ENCODE results near the gene MNT.

MNT gene

DNA sequence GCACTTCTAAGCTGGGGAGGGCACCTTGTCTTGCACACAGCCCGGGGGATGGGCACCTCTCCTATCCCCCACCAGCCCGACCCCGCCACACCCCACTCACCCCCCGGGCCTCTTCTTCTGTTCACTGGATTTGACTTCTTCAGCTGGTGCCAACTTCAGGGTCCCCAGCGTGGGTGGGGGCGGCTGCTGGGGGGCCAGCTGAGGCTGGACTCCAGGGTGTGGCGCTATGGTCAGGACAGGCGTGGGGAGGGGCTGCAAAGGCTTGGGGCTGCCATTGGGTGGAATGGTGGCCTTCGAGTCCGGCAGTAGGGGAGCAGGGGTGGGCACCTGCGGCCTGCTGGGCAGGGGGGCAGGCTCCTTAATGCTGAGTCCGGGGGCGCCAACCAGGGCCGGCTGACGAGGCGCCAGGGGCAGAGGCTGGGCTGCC, 6.1 kb downstream of the MNT start:
- DNase-seq, result no peak

DNA sequence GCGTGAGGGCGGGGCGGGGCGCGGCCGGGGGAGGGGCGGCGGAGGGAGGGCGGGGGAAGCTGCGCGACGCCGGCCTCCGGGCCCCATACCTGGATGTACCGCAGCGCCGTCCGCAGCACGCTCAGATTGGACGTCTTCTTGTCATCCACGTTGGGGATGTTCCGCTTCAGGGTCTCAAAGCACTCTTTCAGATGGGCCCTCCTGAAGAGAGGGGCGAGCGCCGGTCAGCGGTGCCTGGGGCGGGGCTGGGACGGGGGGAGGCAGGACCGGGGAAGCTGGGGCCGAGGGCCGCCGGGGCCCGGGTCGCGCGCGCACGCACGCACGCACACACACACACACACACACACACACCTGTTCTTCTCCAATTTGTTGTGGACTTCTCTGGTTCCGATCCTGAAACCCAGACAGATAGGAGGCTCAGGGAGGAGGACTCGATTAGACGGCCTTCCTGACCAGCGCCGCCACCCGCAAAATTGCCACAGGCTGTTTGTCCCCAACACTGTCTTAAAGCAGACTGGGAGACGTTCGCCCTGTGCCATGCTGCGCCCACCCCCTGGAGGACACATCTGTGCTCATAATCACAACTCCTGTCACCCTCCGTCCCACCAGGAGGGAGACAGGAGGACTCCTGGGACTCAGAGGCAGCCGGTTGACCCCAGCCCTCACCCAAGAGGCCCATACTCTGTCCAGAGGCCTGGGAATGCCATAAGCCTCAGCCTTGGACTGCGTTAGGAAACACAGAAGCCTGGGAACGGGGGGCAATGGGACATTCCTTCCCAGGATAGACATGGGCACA, 6.7 kb downstream of the MNT start:
- DNase-seq, result no peak

DNA sequence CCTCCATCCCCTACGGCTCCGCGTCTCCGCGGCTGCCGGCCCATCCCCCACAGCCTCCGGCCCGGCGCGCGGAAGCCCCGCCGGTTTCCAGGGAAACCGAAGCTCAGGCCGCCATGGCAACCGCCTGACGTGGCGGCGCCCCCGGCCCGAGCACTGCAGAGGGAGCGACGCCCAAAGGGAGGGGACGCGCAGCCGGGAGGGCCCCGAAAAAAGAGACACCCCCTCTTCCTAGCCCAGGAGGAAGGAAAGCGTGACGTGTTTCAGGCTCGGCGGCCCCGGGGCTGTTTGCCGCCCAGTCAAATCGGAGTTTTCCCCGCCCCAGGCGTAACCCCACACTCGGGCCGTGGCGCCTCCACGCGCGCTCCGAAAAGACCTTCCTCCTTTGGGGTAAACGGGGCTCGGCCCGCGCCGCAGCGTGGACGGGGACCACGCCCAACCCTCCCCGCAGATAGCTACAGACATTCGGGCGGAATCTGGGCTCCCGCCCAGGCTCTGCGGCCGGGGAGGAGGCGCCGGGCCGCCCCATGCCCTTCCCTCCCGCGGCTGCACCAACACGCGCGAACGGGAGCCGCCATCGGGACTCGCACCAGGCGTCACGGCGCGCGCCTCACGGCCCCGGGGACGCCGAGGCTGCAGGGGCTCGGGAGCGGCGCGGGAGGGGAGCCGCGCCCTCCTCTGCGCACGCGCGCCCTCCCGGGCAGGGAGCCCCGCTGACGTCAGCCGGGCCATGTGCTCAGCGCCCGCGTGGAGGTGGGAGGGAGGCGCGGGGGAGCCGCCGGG, 7.5 kb downstream of the MNT start:
- peak; percentile 74 for DNase-seq

DNA sequence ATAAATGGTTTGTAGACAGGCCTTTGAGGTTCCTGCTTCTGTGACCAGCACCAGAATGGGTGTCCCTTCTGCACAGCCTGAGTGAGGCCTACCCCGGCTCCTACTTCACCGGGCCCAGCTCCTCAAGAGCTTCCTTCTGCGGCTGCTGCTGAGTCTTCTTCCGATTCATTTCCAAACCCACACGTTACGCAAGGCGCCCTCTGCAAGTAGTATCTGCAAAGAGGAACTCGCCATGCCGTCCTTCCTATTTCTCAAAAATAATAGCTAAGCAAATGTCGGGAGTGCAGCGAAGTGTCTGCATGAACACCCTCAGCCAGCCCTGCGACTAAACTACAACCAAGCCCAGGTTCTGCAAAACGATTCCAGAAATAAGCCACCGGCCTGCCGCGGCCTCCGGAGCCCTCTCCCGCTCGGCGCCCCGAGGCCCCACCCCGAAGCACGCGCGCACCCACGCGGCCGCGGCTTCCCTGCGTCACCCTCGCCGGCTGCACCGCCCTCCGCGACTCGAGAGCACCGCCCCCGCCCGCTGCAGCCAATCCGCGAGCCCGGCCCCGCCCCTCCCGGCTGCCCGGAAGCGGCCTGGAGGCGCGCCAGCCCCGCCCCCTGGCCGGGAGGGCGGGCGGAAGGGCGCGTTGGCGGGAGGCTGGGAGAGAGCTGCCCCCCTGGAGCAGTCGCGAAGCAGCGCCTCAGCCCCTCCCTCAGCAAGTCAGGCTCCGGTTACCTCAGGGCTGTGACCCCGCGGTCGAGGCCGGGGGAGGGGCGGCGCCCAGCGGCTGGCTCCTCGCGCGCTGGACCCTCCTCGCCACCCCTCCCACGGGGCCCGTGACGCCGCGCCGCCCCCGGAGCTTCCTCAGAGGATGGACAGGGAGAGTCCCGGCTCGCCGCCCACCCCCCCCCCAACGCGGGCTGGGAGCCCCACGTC, 8.3 kb downstream of the MNT start:
- peak; percentile 93 for DNase-seq

DNA sequence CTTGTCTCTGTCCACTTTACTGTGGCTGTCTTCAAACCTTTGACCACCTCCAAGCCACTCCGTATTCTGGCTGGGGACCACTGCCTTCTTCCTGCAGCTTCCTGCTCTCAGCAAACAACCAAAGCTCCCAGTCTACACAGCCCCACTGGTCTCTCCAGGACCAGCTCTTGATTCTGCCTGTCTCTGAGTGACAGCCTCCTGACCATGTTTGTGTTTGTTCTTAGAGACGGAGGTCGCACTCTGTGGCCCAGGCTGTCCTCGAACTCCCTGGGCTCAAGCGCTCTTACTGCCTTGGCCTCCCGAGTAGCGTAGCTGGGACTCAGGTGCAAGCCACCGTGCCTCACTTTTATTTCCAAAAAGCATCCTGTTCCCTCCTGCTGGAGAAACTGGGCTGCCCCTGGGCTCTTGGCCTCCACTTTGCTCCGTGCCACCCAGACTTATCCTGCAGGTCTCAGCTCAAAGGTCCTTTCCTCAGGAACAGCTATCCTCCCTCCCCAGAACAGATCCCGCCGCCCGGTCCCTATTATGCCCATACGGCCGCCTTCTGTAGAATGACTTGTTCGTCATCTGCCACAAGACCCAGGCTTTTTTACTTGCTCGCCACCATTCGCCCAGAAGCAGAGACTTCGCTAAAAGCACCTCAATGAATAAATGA, 9.1 kb downstream of the MNT start:
- DNase-seq, result no peak

DNA sequence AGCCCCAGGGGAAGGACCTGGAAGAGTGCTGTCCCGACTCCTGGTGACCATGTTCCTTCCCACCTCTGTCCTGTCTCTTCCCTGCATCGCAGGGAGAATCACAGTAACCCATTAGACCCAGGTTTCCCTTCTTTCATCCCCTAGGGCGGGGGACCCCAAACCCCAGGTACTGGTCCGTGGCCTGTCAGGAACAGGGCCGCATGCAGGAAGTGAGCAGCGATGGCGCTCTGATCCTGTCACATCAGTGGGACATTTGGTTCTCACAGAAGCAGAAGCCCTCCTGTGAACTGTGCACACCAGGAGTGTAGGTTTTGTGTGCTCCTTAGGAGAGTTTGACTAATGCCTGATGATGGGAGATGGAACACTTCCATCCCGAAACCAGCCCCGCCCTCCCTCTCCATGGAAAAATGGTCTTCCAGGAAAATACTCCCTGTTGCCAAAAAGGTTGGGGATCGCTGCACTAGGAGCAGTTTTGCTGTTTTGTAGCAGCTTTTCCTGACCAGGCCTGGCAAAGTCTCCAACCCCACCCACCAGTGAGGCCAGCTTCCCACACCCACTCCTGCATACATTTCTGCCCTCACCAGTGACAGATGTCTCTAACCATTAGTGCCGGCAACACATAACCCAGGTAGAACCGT, 10.5 kb downstream of the MNT start:
- DNase-seq, result no peak

DNA sequence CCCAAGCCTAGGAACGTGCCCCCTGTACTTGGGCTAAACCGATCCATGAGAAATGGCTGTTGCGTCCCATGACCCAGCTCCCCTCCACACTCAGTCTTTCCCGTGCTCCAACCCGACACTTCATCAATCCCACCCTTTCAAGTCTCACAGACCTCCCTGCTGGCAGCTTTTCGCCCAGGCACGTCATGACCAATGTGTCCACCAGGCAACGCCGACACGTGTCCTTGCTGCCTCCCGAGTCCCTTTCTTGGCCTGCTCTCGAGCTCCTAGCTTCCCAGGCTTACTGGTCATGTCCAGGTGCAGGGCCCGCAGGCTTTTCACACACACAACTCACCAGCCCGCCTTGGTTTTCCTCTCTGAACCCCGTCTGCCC, 12.2 kb downstream of the MNT start:
- DNase-seq, result no peak

DNA sequence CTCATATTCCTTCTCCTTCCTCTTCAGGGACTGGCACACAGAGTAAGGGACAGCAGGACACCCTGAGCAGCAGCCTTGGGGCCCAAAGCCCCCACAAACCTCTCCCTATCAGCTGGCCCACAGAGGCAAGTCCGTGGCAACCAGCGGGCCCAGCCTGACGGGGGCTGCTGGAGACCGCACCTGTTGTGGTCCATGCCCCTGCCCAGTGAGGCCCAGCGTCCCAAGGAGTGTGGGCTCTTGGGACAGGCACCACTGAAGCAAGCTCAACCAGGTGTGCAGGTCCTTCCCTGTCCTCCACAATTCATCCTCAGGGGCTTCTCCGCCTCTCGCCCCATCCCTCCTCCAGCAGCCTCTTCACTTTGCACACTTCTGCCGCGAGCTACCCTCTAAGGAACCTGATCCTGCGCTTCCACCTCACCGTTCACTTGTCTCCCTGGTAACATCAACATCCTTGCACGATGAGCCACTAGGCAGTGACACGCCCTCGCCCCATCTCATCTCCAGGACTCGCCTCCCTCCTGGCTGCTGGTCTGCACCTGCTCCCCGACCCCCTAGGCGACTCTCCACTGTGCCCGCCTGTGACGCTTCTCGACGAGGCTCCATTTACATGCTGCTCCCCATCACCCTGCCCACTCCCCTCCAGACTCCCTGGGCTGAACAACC, 12.7 kb downstream of the MNT start:
- DNase-seq, result no peak

DNA sequence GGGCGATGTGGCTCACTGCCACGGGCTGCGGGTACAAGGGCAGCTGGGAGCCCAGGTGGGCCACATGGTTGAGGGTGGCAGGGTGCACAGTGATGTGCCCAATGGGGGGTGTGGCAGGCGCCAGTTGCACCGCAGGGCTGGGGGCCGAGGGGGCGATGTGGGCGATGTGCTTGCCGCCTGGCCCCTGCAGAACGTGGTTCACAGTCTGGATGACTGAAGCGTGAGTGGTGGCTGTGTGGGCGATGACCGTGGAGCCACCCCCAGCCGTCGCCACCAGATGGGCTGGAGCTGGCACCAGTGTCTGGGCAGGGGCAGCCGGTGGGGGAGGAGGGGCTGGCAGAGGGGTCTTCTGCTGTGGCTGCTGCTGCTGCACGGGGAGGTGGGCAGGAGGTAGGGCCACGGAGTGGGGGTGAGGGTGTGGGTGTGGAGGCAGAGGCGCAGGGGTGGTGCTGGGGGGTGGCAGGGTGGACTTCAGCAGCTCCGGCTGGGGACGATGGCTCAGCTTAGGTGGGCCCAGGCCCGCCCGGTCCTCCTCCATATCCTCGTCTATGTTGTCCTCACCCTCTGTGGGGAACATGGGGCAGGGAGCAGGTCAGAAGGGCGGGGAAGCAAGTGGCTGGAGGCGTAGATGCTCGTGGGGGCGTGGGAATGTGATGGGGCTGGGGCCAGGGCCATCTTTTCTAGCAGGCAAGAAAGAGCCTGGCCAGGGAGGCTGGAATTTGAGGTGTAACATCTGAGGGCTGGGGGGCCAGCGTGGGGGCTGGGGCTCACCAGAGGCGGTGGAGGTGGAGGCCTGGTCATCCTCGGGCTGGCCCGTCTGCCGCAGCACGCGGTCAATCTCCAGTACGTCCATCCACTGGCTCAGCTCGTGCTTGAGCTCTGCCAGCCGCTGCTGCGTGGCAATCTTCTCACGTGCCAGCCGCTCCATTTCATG, 13.5 kb downstream of the MNT start:
- DNase-seq, result no peak

DNA sequence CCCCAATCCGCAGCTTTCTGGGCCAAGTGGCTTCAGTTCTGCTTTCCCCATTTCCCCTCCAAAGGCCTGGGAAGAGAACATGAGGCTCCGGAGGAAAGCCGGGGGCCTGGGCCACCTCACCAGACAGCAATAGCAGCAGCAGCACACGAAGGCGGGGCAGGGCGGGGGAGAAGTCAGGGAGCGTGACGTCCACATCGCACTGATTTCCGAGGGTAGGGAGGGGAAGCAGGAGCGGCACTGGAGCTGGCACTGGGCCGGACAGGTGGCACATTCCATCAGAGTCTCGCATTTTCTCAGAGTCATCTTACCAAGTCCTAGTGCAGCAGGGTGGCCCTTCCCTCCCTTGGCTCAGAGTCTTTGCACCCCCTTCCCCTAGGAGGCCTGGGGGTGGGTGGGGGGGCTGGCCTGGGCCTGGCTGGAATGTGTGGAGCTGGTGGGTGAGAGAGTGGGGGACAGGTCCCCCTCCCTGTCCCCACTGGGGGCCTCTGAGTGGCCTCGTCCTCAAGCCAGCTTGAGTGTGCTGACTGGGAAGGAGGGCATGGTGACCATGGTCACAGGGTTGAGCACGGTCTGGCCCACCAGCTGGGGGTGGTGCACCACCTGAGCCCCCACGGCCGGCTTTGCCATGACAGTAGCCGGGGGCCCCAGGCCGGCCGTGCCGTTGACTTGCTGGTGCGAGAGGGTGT, 14.3 kb downstream of the MNT start:
- DNase-seq, result no peak

DNA sequence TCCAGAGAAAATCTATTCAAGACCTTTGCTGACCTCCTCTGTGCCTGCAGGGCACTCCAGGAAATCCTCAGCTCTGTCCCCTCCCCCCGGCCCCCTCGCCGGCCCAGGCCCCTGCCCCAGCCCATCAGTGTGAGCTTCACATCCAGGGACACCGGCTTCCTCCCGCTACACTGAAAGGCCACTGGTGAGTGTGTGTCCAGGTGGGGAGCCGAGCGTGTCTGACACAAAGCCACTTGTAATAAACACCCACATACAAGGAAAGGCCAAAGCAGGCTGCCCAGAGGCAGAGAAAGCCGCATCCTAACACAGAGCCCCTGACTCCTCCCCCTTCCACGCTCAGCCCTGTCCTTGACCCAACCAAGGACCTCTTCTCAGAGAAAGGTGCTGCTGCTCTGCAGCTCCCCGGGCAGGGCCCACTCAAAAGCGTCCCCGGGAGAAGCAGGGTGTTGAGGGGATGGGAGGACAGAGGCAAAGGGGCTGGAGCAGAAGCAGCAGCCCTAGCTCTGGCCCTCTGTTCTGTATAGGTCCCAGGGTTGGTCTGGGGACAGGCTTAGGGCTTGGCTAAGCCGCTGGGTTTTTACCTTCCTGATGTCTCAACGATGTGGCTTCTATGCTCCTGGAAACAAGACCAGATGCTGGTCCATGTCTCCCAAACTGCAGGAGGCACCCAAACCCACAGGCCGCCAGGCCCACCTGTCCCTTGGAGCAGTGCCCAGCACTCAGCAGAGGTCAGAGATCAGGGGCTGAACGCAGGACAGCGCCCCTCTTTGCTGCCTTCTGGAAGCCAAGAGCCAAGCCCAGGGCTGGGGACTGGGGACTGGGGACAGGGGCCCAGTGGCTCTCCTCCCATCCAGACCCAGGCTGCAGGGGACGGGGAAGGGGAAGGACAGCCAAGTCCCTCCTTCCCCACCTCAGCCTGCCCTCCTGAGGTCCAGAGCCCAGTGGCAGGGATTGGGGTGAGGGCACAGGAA, 15.3 kb downstream of the MNT start:
- DNase-seq, result no peak

DNA sequence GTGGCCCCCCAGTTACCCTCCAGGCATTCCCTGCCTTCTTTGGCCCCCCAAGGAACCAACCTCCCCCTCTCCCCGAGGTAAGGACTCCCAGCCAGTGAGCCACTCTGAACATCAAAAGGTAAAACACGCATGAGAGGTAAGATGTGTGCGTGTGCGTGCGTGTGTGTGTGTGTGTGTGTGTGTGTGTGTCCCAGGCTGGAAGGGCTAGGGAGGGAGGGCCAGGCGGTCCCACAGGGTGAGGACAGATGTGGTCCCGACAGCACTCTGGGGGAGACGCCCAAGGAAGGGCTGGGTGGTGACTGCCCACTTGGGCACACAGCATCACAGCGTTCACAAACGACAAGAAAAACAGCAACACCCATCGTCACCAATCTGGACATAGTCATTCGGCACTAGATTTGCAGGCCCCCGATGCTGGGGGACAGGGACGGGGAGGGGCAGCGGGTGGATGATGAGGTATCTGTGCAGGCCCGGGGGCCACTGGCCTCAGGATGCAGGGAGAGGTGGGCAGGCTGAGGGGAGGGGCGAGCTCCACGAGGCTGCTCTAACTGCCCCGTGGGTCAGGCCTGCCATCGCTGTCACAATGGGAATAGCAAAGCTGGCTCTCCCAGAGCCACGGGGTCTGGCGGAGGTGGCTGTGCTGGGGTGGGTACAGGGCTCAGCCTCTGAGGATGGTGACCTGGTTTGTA, 16.3 kb downstream of the MNT start:
- no peak for DNase-seq

DNA sequence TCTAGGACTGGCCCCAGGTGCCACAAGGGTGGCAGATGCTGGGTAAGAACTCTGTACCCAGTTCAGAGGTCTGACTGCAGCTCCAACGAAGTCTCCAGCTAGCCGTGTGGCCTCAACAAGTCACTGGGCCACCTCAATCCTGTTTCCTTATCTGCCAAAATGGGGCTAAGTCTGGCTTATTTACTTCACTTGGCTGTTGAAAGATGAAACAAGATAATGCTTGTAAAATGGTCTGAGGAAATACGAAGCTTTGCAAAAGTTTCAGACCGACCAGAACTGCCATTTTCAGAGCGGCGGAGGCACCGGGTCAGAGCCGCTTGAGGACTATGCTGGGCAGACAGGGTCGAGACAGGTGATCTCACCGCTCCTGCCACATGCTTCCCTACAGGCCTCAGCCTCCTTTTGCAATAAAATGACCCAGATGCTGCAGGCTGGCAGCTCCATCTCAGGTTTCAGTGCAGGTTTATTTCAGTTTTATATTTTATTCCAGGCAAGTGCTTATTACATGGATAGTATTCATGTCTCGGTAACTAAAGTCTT, 17.2 kb downstream of the MNT start:
- DNase-seq, result no peak

DNA sequence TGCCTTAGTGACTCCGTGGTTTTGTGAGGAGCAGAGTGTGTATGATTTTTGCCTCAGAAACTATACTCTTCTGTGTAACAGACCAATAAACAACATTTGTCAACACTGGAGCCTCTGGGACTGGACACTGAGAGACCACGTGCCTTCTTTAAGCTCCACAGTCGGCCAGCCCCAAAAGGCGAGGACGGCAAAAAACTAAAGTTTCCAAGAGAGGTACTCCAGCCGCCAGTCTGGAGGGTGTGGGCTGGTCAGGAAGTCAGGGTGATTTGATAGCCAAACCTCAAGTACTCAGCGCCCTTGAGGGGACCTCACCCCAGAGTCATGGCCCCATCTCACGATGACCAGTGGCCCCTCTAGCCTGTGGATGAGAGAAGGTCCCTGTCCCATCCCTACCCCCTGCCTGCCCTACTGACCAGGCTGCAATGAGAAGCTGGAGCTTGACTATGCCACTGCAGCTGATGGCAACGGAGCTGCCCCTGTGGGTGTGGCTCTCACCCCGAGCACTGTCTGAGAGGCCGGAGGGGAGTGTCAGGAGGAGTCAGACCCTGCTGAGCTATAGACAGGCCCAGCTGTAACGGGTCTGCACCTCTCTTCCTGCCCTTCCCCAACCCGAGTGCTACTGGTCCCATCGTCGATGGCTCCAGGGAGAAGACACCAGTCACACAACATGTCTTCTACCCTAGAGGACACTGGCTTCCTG, 19.8 kb downstream of the MNT start:
- no peak for DNase-seq

DNA sequence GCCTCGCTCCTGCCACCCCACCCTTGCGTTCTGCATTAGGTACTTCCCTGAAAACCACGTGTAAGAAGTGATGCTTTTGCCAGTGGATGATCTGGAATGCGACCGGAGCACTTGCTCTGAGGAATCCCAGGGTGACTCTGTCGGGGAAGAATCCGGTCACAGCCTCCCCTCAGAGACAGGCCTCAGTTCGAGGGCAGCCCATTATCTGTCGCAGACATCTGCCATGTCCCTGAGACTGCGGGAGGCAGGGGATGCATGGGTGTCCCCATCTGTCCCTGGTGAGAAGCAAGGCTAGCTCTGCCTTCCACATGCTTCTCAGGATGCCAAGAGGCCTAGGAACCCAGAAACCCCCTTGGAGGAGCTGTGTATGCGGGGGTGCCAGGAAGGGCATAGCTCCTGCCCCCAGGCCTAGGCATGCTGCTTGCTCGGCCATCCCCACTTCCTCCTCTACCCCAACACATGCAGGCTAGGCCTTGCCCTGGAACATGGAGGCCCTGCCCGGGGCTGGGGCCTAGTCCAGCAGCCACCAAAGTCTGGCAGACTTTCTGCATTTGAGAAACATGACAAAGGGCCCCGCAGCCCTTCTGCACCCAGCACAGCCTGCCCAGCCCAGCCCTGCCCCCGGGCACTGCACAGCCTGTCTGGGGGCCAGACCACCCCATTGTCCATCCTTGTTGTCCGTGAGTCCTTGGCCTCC, 20.5 kb downstream of the MNT start:
- no peak for DNase-seq

DNA sequence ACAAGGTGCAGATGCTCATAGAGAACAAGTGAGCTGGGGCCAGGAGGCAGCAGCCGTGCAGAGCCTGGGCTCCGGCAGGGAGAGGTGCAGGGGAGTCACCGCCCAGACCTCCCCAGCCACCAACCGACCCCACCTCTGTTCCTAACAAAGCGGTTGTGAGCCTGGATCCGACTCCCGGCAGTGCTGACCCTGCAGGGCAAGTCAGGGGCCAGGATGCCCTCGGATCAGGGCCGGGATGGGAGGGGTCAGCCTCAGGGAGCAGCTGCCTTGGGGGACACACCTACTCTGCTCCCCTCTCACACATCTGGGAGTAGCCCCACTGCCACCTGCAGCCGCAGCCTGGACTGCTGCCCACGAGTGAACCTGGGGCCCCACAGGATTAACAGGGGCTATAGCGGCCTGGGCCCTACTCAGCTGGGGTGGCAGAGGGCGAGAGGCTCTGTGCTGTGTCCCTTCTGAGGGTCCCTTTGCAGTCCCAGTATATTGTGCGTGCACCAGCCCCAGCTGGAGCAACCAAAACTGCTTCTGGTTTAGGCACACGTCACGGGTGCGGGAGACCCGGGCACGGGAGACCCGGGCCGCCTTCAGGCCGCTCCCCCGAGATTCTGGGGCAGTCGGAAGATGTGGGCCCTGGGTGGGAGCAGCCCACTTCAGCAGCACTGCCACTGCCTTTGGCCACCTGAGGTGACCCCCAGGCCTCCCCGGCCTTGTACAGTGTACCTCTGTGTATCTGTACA, 21.2 kb downstream of the MNT start:
- no peak for DNase-seq

All from MV-4-11 (cell line).